GM12873 (cell line): ENCODE data around the gene DHCR7.

Experiments used
- TF ChIP-seq, protein P1 (sequence below): IDR thresholded peaks from 2 replicates; pipeline ENCODE4 v1.5.1; 2012; ENCODE audit warnings: low read depth, mild to moderate bottlenecking, moderate library complexity, low read length, control low read depth; ENCODE audit not compliant: insufficient read depth; ENCODE audit errors: missing control alignments

Gene DHCR7

DNA sequence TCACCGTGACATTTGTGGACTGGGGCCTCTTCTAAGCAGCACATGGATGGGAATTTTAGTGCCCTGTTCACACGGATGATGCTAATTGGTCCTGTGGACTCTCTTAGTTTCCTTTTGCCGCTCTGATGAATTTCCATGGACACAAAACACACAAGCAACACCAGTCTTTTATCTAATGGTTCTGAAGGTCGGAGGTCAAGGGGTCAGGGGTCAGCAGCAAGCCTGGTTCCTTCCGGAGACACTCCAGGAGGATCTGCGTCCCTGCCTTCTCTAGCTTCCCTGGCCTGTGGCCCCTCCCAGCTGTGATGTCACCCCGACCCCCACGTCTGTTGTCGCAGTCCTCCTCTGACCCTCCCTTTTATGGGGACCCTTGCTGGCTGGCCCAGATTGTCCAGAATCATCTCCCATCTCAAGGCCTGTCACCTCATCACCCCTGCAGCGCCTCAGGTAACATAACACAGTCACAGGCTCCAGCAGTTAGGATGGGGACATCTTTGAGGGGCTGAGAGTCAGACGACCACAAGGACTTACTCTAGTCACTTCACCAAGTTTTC lies 11.7 kb upstream of the DHCR7 start:
- TF ChIP-seq, protein P1, sequence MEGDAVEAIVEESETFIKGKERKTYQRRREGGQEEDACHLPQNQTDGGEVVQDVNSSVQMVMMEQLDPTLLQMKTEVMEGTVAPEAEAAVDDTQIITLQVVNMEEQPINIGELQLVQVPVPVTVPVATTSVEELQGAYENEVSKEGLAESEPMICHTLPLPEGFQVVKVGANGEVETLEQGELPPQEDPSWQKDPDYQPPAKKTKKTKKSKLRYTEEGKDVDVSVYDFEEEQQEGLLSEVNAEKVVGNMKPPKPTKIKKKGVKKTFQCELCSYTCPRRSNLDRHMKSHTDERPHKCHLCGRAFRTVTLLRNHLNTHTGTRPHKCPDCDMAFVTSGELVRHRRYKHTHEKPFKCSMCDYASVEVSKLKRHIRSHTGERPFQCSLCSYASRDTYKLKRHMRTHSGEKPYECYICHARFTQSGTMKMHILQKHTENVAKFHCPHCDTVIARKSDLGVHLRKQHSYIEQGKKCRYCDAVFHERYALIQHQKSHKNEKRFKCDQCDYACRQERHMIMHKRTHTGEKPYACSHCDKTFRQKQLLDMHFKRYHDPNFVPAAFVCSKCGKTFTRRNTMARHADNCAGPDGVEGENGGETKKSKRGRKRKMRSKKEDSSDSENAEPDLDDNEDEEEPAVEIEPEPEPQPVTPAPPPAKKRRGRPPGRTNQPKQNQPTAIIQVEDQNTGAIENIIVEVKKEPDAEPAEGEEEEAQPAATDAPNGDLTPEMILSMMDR = no peak

DNA sequence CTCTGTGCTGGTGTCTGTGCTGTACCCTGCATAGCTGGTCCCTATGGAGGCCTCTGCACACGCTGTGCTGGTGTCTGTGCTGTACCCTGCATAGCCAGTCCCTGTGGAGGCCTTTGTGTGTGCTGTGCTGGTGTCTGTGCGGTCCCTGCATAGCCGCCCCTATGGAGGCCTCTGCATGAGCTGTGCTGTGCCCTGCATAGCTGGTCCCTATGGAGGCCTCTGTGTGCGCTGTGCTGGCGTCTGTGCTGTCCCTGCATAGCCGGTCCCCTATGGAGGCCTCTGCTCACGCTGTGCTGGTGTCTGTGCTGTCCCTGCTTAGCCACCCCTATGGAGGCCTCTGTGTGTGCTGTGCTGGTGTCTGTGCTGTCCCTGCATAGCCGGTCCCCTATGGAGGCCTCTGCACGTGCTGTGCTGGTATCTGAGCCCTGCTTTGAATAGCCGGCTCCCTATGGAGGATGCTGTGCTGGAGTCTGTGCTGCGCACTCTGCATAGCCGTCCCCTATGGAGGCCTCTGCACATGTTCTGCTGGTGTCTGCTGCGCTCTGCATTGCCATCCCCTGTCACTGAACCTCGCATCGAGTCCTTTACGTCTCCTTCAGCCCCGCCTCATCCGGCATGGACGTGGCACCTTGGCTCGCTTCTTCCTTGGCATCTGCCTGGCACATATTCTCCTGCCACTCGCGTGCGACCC lies 11.0 kb upstream of the DHCR7 start:
- TF ChIP-seq, protein P1 = no peak

- TF ChIP-seq, protein P1 = no peak
Measured at GRCh38 chr11:71458146-71459070, 10.2 kb upstream of the DHCR7 start.

- TF ChIP-seq, protein P1 = no peak
Measured at GRCh38 chr11:71456831-71457230, 8.6 kb upstream of the DHCR7 start.

DNA sequence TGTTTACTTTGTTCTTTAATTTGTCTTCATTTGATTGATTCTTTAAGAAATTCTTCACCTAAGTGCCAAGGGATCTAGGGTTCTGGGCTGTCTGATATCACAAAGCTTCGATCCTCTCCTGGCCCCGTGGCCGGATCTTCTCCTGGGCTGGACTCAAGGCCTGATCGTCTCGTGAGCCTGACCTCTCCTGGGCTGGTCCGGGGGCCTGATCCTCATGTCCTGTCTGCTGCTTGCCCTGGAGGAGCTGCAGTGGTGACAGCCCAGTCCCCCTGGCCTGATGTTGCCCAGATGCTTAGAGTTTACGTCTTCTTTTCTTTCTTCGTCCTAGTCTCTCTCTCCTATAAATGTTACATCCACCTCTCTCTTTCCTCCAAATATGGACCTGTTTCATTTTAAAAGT lies 8.1 kb upstream of the DHCR7 start:
- TF ChIP-seq, protein P1 = no peak

DNA sequence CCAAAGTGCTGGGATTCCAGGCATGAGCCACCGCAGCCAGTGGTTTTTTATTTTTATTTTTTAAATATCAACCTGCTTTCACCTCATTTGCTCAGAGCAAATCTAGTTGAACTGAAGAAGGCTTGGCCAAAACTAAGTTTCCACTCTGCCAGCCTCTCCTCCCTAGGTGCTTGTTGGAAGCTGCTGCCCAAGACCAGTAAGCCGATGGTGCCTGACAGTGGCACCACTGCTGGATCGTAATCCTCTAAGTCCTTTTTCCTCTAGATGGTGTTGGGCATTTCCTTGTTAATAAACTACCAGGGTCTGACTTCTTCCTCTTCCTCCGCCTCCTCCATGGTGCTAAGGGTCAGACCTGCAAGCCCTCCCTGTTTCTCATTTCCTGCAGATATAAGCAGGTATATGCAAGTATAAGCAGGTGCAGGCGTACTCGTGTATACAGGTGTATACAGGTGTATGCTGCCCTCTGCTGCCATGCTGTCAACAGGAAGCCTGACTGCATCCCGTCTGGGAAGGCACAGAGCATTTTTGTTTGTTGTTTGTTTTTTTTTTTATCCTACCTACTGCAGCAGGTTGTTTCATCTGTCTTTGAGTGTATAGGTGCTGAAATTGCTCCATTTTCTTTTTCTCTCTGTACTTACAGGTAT lies 6.4 kb upstream of the DHCR7 start:
- TF ChIP-seq, protein P1 = peak; percentile 24

GRCh38 chr11:71453918-71454304 lies 5.7 kb upstream of the DHCR7 start:
- TF ChIP-seq, protein P1 = no peak
